Measurements from ENCODE around the gene PLEKHG5.

- TF ChIP-seq, protein P1, sequence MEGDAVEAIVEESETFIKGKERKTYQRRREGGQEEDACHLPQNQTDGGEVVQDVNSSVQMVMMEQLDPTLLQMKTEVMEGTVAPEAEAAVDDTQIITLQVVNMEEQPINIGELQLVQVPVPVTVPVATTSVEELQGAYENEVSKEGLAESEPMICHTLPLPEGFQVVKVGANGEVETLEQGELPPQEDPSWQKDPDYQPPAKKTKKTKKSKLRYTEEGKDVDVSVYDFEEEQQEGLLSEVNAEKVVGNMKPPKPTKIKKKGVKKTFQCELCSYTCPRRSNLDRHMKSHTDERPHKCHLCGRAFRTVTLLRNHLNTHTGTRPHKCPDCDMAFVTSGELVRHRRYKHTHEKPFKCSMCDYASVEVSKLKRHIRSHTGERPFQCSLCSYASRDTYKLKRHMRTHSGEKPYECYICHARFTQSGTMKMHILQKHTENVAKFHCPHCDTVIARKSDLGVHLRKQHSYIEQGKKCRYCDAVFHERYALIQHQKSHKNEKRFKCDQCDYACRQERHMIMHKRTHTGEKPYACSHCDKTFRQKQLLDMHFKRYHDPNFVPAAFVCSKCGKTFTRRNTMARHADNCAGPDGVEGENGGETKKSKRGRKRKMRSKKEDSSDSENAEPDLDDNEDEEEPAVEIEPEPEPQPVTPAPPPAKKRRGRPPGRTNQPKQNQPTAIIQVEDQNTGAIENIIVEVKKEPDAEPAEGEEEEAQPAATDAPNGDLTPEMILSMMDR (IDR thresholded peaks at IDR 0.05; ENCODE audit: low read depth, low read length): no peak
- TF ChIP-seq POLR2A (IDR thresholded peaks at IDR 0.05; ENCODE audit: extremely low read depth, insufficient read length): no peak
- TF ChIP-seq MAX (IDR thresholded peaks at IDR 0.05; ENCODE audit: low read depth, low read length): no peak
- no peak for TF ChIP-seq MYC (IDR thresholded peaks at IDR 0.05; ENCODE audit: low read depth, low read length)
Observed at GRCh38 chr1:6495540-6496364, 4.3 kb upstream of the PLEKHG5 start.

Measured in NB4 (cell line).